GM21717 (cell line): ENCODE data around the gene SCAF8.
"Not testable (repeated sequence)": the region's sequence is repeated elsewhere in the genome, so short reads cannot be mapped to it uniquely, and the experiment has no call there.

ENCODE experiments used
- ATAC-seq: cut with Tn5 transposase; IDR thresholded peaks from one replicate; pipeline ENCODE4 v1.9.1; 2021; ENCODE audit warnings: mild to moderate bottlenecking, moderate library complexity; ENCODE audit not compliant: unreplicated experiment

The SCAF8 gene

GRCh38 chr6:154768280-154768679, 35.1 kb downstream of the SCAF8 start:
- no peak for ATAC-seq

GRCh38 chr6:154773610-154774089, 40.4 kb downstream of the SCAF8 start:
- ATAC-seq, result peak; percentile 96

GRCh38 chr6:154779157-154779556, 45.9 kb downstream of the SCAF8 start:
- not testable (repeated sequence) for ATAC-seq

- no peak for ATAC-seq
These were observed 49.0 kb downstream of the SCAF8 start for GRCh38 chr6:154782193-154782592.

GRCh38 chr6:154783229-154783628, 50.0 kb downstream of the SCAF8 start:
- ATAC-seq, result no peak

- no peak for ATAC-seq
These were observed 51.9 kb downstream of the SCAF8 start for GRCh38 chr6:154785075-154785474.

- no peak for ATAC-seq
These were observed 53.1 kb downstream of the SCAF8 start for GRCh38 chr6:154786144-154786868.

GRCh38 chr6:154791556-154792317, 58.5 kb downstream of the SCAF8 start:
- ATAC-seq, result no peak

GRCh38 chr6:154792325-154792724, 59.1 kb downstream of the SCAF8 start:
- no peak for ATAC-seq

GRCh38 chr6:154792761-154793160, 59.5 kb downstream of the SCAF8 start:
- no peak for ATAC-seq

GRCh38 chr6:154796484-154796883, 63.3 kb downstream of the SCAF8 start:
- ATAC-seq, result no peak

- ATAC-seq, result no peak
These were observed 64.6 kb downstream of the SCAF8 start for GRCh38 chr6:154797857-154798256.

GRCh38 chr6:154800338-154800737, 67.1 kb downstream of the SCAF8 start:
- ATAC-seq, result no peak

- no peak for ATAC-seq
These were observed 72.2 kb downstream of the SCAF8 start for GRCh38 chr6:154805288-154805911.

GRCh38 chr6:154806804-154807203, 73.6 kb downstream of the SCAF8 start:
- no peak for ATAC-seq

GRCh38 chr6:154811663-154812062, 78.4 kb downstream of the SCAF8 start:
- not testable (repeated sequence) for ATAC-seq

GRCh38 chr6:154814063-154814462, 80.8 kb downstream of the SCAF8 start:
- ATAC-seq, result peak; percentile 90

- ATAC-seq, result no peak
These were observed 83.0 kb downstream of the SCAF8 start for GRCh38 chr6:154815938-154816820.

- ATAC-seq, result no peak
These were observed 87.9 kb downstream of the SCAF8 start for GRCh38 chr6:154821099-154821498.

GRCh38 chr6:154821638-154822037, 88.4 kb downstream of the SCAF8 start:
- no peak for ATAC-seq
